Measurements from ENCODE around the gene PRDM1.
"Not testable (repeated sequence)": the region's sequence is repeated elsewhere in the genome, so short reads cannot be mapped to it uniquely, and the experiment has no call there.

Gene PRDM1

DNA sequence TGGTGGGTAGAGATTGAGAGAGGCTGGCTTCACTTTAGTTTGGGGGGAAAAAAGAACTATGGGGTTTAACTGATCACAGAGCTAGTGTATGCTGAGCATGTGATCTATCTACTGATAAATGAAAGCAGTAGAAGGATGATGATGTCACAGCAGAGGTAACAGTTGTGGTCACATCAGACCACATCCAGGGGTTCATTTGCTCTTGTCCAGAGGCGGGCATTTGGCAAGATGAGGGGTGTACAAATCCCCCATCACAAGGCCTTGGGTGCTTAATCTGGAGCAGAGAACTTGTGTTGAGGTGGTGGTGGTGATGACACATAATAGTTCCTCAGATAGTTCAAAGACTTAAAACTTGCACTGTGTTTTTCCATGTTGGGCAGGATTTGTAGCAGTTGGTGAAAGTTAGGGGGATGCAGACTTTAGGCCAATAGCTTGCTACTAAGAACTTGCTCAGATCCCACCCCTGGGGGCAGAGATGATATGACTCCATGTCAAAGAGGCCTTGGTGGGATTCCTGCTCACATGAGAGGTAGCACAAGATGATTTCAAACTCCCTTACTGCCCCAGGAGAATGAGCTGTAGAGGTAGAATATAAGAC lies 63.4 kb downstream of the PRDM1 start:
- peak; percentile 83 for ATAC-seq (ENCODE audit: insufficient read depth, low read depth)
- Histone ChIP-seq H3K27me3 (ENCODE audit: insufficient read depth, low read length, poor library complexity) (no peaks in the 10 kb centered on the region), H3K4me2 (ENCODE audit: insufficient read depth, low read length) (no peak overlapping the region), H3K27ac (ENCODE audit: low read length) (no peak overlapping the region), H3K9ac (ENCODE audit: low read depth, low read length) (no peak overlapping the region), H3K4me3 (ENCODE audit: low read depth in 1 of 2, low read length in 2 of 2) (no peak overlapping the region), H3K4me1 (ENCODE audit: insufficient read depth, low read length) (0 out of 2 replicates have a peak, but pooled peaks cover 6% of the 10 kb centered on the region), H3K79me2 (ENCODE audit: insufficient read depth, low read length) (no peaks in the 10 kb centered on the region), H3K9me3 (ENCODE audit: insufficient read depth, low read length, severe bottlenecking) (no peaks in the 10 kb centered on the region), H4K20me1 (ENCODE audit: insufficient read depth, low read length) (no peaks in the 10 kb centered on the region), H2AFZ (ENCODE audit: low read depth, low read length) (no peak overlapping the region), H3K36me3 (ENCODE audit: insufficient read depth, low read length) (no peaks in the 10 kb centered on the region)
- TF ChIP-seq EZH2 (IDR thresholded peaks at IDR 0.05; ENCODE audit: borderline replicate concordance, low read depth, low read length, severe bottlenecking), result no peak
- TF ChIP-seq, protein P1, sequence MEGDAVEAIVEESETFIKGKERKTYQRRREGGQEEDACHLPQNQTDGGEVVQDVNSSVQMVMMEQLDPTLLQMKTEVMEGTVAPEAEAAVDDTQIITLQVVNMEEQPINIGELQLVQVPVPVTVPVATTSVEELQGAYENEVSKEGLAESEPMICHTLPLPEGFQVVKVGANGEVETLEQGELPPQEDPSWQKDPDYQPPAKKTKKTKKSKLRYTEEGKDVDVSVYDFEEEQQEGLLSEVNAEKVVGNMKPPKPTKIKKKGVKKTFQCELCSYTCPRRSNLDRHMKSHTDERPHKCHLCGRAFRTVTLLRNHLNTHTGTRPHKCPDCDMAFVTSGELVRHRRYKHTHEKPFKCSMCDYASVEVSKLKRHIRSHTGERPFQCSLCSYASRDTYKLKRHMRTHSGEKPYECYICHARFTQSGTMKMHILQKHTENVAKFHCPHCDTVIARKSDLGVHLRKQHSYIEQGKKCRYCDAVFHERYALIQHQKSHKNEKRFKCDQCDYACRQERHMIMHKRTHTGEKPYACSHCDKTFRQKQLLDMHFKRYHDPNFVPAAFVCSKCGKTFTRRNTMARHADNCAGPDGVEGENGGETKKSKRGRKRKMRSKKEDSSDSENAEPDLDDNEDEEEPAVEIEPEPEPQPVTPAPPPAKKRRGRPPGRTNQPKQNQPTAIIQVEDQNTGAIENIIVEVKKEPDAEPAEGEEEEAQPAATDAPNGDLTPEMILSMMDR (IDR thresholded peaks at IDR 0.05; ENCODE audit: borderline replicate concordance, extremely low read depth, low read length, poor library complexity, severe bottlenecking), result no peak
- peak; percentile 43 for DNase-seq

GRCh38 chr6:106152476-106152875 lies 66.3 kb downstream of the PRDM1 start:
- not testable (repeated sequence) for H3K9ac ChIP-seq (ENCODE audit: low read depth, low read length); H3K36me3 ChIP-seq (ENCODE audit: insufficient read depth, low read length); H3K4me2 ChIP-seq (ENCODE audit: insufficient read depth, low read length); H3K4me3 ChIP-seq (ENCODE audit: low read depth in 1 of 2, low read length in 2 of 2); H3K27me3 ChIP-seq (ENCODE audit: insufficient read depth, low read length, poor library complexity); H3K79me2 ChIP-seq (ENCODE audit: insufficient read depth, low read length); H4K20me1 ChIP-seq (ENCODE audit: insufficient read depth, low read length); H3K4me1 ChIP-seq (ENCODE audit: insufficient read depth, low read length); ATAC-seq (ENCODE audit: insufficient read depth, low read depth); DNase-seq; H3K27ac ChIP-seq (ENCODE audit: low read length); H2AFZ ChIP-seq (ENCODE audit: low read depth, low read length); H3K9me3 ChIP-seq (ENCODE audit: insufficient read depth, low read length, severe bottlenecking)

DNA sequence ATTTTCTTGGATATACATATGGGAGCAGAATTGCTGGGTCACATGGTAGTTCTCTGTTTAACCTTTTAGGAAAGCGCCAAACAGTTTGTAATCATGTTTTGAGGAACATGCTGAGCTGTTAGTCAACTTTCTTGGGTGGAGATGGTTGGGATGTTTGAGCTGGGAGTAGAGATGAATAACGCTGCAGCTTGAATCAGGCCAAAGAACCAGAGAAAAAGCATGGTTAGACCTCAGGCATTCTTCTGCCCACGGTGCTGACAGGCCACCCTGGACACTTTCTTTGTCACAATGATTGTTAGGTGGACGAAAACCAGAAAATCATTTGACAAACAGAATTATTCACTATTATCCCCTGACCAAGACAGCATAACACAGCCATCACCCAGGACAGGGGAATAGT lies 66.8 kb downstream of the PRDM1 start:
- TF ChIP-seq, protein P1 (IDR thresholded peaks at IDR 0.05; ENCODE audit: borderline replicate concordance, extremely low read depth, low read length, poor library complexity, severe bottlenecking), result no peak
- TF ChIP-seq EZH2 (IDR thresholded peaks at IDR 0.05; ENCODE audit: borderline replicate concordance, low read depth, low read length, severe bottlenecking), result no peak
- Histone ChIP-seq H4K20me1 (ENCODE audit: insufficient read depth, low read length) (no peaks in the 10 kb centered on the region), H3K9ac (ENCODE audit: low read depth, low read length) (no peak overlapping the region), H3K4me3 (ENCODE audit: low read depth in 1 of 2, low read length in 2 of 2) (no peak overlapping the region), H3K27me3 (ENCODE audit: insufficient read depth, low read length, poor library complexity) (no peaks in the 10 kb centered on the region), H3K36me3 (ENCODE audit: insufficient read depth, low read length) (no peaks in the 10 kb centered on the region), H3K4me2 (ENCODE audit: insufficient read depth, low read length) (no peak overlapping the region), H3K4me1 (ENCODE audit: insufficient read depth, low read length) (0 out of 2 replicates have a peak, but pooled peaks cover 6% of the 10 kb centered on the region), H2AFZ (ENCODE audit: low read depth, low read length) (no peak overlapping the region), H3K79me2 (ENCODE audit: insufficient read depth, low read length) (no peaks in the 10 kb centered on the region), H3K27ac (ENCODE audit: low read length) (no peak overlapping the region), H3K9me3 (ENCODE audit: insufficient read depth, low read length, severe bottlenecking) (no peaks in the 10 kb centered on the region)
- ATAC-seq (ENCODE audit: insufficient read depth, low read depth) (no peak), DNase-seq (no peak)

GRCh38 chr6:106154326-106154725 lies 68.2 kb downstream of the PRDM1 start:
- no peaks in the 10 kb centered on the region for H3K9me3 ChIP-seq (ENCODE audit: insufficient read depth, low read length, severe bottlenecking)
- no peaks in the 10 kb centered on the region for H3K36me3 ChIP-seq (ENCODE audit: insufficient read depth, low read length)
- H2AFZ ChIP-seq (ENCODE audit: low read depth, low read length), result no peak overlapping the region
- no peak overlapping the region for H3K4me3 ChIP-seq (ENCODE audit: low read depth in 1 of 2, low read length in 2 of 2)
- DNase-seq (no peak), ATAC-seq (ENCODE audit: insufficient read depth, low read depth) (no peak)
- H3K9ac ChIP-seq (ENCODE audit: low read depth, low read length), result no peak overlapping the region
- no peaks in the 10 kb centered on the region for H3K79me2 ChIP-seq (ENCODE audit: insufficient read depth, low read length)
- H3K27me3 ChIP-seq (ENCODE audit: insufficient read depth, low read length, poor library complexity), result no peaks in the 10 kb centered on the region
- H3K4me1 ChIP-seq (ENCODE audit: insufficient read depth, low read length), result 0 out of 2 replicates have a peak, but pooled peaks cover 2% of the 10 kb centered on the region
- TF ChIP-seq EZH2 (IDR thresholded peaks at IDR 0.05; ENCODE audit: borderline replicate concordance, low read depth, low read length, severe bottlenecking), result no peak
- TF ChIP-seq, protein P1 (IDR thresholded peaks at IDR 0.05; ENCODE audit: borderline replicate concordance, extremely low read depth, low read length, poor library complexity, severe bottlenecking), result no peak
- no peak overlapping the region for H3K4me2 ChIP-seq (ENCODE audit: insufficient read depth, low read length)
- no peak overlapping the region for H3K27ac ChIP-seq (ENCODE audit: low read length)
- H4K20me1 ChIP-seq (ENCODE audit: insufficient read depth, low read length), result no peaks in the 10 kb centered on the region

All from DND-41 (cell line).